ENCODE data around the gene HPSE2.
A peak's percentile ranks its signal among the peaks of the same experiment; 100 is the strongest.

GRCh38 chr10:98423691-98424120 lies 811.9 kb downstream of the HPSE2 start:
- TF ChIP-seq CTCF (IDR thresholded peaks at IDR 0.05; ENCODE audit: low read depth, low read length, missing input control) (no peak), EGR1 (IDR thresholded peaks at IDR 0.05; ENCODE audit: low read depth in 2 of 2) (no peak), RAD21 (IDR thresholded peaks at IDR 0.05) (peak in 1 of 2 donors; percentile 34), SP1 (IDR thresholded peaks at IDR 0.05) (no peak), TAF1 (conservative IDR thresholded peaks at IDR 0.05) (no peak)
- TF ChIP-seq, protein P1, sequence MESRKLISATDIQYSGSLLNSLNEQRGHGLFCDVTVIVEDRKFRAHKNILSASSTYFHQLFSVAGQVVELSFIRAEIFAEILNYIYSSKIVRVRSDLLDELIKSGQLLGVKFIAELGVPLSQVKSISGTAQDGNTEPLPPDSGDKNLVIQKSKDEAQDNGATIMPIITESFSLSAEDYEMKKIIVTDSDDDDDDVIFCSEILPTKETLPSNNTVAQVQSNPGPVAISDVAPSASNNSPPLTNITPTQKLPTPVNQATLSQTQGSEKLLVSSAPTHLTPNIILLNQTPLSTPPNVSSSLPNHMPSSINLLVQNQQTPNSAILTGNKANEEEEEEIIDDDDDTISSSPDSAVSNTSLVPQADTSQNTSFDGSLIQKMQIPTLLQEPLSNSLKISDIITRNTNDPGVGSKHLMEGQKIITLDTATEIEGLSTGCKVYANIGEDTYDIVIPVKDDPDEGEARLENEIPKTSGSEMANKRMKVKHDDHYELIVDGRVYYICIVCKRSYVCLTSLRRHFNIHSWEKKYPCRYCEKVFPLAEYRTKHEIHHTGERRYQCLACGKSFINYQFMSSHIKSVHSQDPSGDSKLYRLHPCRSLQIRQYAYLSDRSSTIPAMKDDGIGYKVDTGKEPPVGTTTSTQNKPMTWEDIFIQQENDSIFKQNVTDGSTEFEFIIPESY (IDR thresholded peaks at IDR 0.05) = no peak
